Erythroblast (primary cell): ENCODE results near the gene APPBP2.

Source experiments
- GATA1 ChIP-seq: IDR thresholded peaks from 2 replicates; pipeline ENCODE4 v1.6.1; 2011; ENCODE audit warnings: low read depth, mild to moderate bottlenecking, control low read depth, low read length, moderate library complexity
- POLR2A ChIP-seq: IDR thresholded peaks from 2 replicates; pipeline ENCODE4 v1.6.1; 2011; ENCODE audit warnings: mild to moderate bottlenecking, low read length

GRCh38 chr17:60496041-60496440 is 30.0 kb downstream of the APPBP2 start:
- no peak for TF ChIP-seq POLR2A
- TF ChIP-seq GATA1, result no peak
